SJSA1 (cell line): ENCODE results near the gene MMUT. TPM values are rescaled to one million over a fixed set of nuclear protein-coding genes. Genes with fewer than 3 reads are reported as not detected.
"Not testable (repeated sequence)": the region's sequence is repeated elsewhere in the genome, so short reads cannot be mapped to it uniquely, and the experiment has no call there.

Experiments used
- DNase-seq, 2 experiments: peaks; one replicate each; pipeline ENCODE4 v3.0.0-alpha.2; 2015 to 2020; ENCODE audit warnings: low spot score in 2 of 2, low read depth in 1 of 2
- H3K27ac ChIP-seq: fragments of 250-450 bp; sonication (Bioruptor Pico); 2 replicates; pipeline ENCODE4 v1.5.1; 2020; ENCODE audit warnings: mild to moderate bottlenecking, moderate library complexity
- H3K27me3 ChIP-seq: fragments of 250-450 bp; sonication (Bioruptor Pico); replicated peaks from 2 replicates; pipeline ENCODE4 v1.5.1; 2020; ENCODE audit warnings: mild to moderate bottlenecking, moderate library complexity
- H3K36me3 ChIP-seq: fragments of 250-450 bp; sonication (Bioruptor Pico); 2 replicates; pipeline ENCODE4 v1.5.1; 2020; ENCODE audit warnings: mild to moderate bottlenecking
- H3K4me1 ChIP-seq: fragments of 250-450 bp; sonication (Bioruptor Pico); replicated peaks from 2 replicates; pipeline ENCODE4 v1.6.1; 2021; ENCODE audit warnings: mild to moderate bottlenecking
- H3K4me3 ChIP-seq: fragments of 250-450 bp; sonication (Bioruptor Pico); 2 replicates; pipeline ENCODE4 v1.5.1; 2020; ENCODE audit warnings: mild to moderate bottlenecking
- H3K9me3 ChIP-seq: fragments of 250-450 bp; sonication (Bioruptor Pico); replicated peaks from 2 replicates; pipeline ENCODE4 v1.5.1; 2020; ENCODE audit warnings: mild to moderate bottlenecking
- total RNA-seq: library from RNA; depleted of rRNA; stranded (reverse); fragments of >200 nt; shearing (Covaris generic); gene quantifications from 2 replicates; pipeline ENCODE4 v1.2.3, GENCODE V29; 2014; rRNA removed

Gene MMUT
- total RNA-seq, 1 experiment from 2014 or later: 10.3 TPM

DNA sequence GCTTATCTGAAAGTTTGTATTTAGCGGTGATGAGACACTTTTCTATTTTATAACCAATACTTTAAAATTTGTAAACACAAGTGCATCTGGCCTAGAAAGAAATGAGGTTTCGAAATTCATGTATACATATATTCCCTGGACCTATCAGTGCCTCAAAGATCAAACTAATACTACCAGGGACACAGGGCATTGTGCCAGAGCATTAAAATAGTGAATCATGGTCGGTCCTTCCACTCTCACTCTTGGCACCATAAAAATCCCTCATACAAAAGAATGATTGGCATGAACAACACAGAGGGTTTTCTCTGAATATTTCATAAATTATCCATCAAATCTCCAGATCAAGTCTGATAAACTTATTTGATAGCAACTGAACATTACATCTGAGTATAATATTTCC lies 62.0 kb downstream of the MMUT start:
- no peak overlapping the region for H3K27ac ChIP-seq
- H3K4me1 ChIP-seq: no peaks in the 10 kb centered on the region
- H3K9me3 ChIP-seq: no peaks in the 10 kb centered on the region
- no peak for DNase-seq
- no peak overlapping the region for H3K4me3 ChIP-seq
- H3K36me3 ChIP-seq: no peaks in the 10 kb centered on the region
- no peaks in the 10 kb centered on the region; the same call in 1 of the 2 replicates for H3K27me3 ChIP-seq

DNA sequence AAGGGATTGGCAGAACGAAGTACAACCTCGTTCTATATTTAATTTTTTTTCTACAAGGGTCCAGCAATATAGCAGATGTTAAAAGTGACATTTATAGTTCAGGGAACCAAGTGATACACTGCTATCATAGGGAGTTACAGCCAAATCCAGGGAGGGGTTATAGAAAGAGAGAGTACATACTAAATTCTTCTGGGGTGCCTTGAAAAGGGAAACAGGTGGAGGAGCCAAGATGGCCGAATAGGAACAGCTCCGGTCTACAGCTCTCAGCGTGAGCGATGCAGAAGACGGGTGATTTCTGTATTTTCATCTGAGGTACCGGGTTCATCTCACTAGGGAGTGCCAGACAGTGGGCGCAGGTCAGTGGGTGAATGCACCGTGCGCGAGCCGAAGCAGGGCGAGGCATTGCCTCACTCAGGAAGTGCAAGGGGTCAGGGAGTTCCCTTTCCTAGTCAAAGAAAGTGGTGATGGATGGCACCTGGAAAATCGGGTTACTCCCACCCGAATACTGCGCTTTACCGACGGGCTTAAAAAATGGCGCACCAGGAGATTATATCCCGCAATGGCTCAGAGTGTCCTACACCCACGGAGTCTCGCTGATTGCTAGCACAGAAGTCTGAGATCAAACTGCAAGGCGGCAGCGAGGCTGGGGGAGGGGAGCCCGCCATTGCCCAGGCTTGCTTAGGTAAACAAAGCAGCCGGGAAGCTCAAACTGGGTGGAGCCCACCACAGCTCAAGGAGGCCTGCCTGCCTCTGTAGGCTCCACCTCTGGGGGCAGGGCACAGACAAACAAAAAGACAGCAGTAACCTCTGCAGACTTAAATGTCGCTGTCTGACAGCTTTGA lies 76.2 kb downstream of the MMUT start:
- not testable (repeated sequence) for H3K4me1 ChIP-seq, H3K4me3 ChIP-seq, H3K36me3 ChIP-seq, H3K27ac ChIP-seq, DNase-seq, H3K9me3 ChIP-seq, H3K27me3 ChIP-seq

DNA sequence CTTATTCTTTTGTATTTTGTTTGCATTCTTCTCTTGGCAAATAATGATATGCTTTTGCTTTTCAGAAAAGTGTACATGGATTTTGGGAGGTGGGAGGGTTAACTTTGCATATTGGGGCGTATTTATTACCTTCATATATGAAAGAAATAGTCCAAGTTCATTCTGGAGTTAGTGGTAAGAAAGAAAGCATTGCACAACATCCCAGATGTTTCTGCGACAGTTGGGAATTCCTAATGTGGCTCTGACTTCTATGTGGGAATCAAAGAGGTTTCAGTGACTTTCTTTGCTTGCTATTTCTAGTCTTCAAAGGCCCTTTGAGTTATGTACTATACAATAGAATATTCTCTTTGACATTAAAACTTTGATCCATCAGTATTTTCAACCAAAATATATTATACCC lies 78.1 kb downstream of the MMUT start:
- Histone ChIP-seq H3K9me3 (no peaks in the 10 kb centered on the region), H3K4me3 (no peak overlapping the region), H3K36me3 (no peaks in the 10 kb centered on the region), H3K27me3 (no peaks in the 10 kb centered on the region), H3K27ac (no peak overlapping the region), H3K4me1 (no peaks in the 10 kb centered on the region)
- DNase-seq: no peak

Other genes with a start within 250 kb of the MMUT start
- gene CENPQ, start 117 bp upstream of the MMUT start, total RNA-seq: 22.2 and 22.3 TPM in 2 replicates
- gene GLYATL3, start 36.7 kb upstream of the MMUT start, total RNA-seq: not detected in 2 replicates
- gene C6orf141, start 87.4 kb upstream of the MMUT start, total RNA-seq: not detected in 2 replicates
- gene RHAG, start 173.6 kb upstream of the MMUT start, total RNA-seq: not detected in 2 replicates